HG03280 (cell line): ENCODE data around the gene KLHL25.
A peak's percentile ranks its signal among the peaks of the same experiment; 100 is the strongest.
"Not testable (repeated sequence)": the region's sequence is repeated elsewhere in the genome, so short reads cannot be mapped to it uniquely, and the experiment has no call there.

Experiments
- ATAC-seq: cut with Tn5 transposase; IDR thresholded peaks from one replicate; pipeline ENCODE4 v1.9.1; 2021; ENCODE audit warnings: mild to moderate bottlenecking, moderate library complexity; ENCODE audit not compliant: unreplicated experiment

Gene KLHL25, protein sequence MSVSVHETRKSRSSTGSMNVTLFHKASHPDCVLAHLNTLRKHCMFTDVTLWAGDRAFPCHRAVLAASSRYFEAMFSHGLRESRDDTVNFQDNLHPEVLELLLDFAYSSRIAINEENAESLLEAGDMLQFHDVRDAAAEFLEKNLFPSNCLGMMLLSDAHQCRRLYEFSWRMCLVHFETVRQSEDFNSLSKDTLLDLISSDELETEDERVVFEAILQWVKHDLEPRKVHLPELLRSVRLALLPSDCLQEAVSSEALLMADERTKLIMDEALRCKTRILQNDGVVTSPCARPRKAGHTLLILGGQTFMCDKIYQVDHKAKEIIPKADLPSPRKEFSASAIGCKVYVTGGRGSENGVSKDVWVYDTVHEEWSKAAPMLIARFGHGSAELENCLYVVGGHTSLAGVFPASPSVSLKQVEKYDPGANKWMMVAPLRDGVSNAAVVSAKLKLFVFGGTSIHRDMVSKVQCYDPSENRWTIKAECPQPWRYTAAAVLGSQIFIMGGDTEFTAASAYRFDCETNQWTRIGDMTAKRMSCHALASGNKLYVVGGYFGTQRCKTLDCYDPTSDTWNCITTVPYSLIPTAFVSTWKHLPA

DNA sequence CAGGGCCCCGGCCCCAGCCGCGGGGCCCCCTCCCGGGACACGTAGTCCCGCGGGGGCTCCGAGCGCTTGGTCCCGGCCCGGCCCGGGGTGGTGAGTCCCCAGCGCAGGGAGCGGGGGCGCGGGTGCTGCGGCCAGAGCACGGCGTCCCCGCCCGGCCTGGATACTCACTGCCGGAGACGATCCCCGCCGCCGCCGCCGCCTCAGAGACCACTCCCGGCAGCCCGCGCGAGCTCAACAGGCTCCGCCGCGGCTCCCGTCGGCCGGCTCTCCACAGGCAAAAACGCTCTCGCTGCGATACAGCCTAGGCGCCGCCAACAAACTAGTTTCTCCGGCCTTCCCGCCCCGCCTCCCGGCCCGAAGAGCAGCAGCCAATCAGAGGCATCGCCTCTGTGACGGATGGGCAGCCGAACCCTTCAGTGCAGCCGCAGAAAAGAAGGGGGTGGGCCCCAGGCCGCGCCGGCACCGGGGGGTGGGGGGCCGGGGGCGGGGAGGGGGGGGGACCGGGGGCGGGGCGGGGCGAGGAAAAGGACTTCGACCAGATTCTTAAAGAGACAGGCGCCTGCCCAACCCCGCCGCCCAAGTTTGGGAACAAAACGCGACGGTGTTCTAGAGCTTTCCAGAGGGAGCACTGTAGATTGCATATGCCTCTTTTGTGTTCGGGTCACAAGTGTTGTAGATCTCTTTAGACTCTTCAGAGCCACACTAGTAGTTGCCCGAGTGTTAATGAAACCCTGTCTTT is at the start of gene KLHL25:
KLHL25 (minus strand) TSS at position 328 of the 739 bp plus-strand sequence. CDS start 25,115 bp downstream, outside the sequence.
- ATAC-seq = peak; percentile 98

DNA sequence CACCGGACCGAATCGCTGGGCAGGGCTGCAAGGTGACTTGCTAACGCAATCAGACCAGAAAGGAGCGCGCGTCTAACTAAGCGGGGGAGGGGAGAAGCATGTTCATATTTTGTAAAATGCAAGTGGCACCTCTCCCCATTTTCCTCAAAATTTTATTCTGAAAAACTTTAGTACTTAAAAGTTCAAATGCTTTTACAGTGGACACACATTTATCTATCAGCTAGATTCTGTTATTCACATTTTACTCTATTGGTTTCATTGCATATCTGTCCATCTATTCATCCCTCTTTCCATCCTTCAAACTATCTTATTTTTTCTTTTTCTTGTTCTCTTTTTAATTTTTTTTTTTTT is 46.1 kb upstream of the KLHL25 start:
- no peak for ATAC-seq

DNA sequence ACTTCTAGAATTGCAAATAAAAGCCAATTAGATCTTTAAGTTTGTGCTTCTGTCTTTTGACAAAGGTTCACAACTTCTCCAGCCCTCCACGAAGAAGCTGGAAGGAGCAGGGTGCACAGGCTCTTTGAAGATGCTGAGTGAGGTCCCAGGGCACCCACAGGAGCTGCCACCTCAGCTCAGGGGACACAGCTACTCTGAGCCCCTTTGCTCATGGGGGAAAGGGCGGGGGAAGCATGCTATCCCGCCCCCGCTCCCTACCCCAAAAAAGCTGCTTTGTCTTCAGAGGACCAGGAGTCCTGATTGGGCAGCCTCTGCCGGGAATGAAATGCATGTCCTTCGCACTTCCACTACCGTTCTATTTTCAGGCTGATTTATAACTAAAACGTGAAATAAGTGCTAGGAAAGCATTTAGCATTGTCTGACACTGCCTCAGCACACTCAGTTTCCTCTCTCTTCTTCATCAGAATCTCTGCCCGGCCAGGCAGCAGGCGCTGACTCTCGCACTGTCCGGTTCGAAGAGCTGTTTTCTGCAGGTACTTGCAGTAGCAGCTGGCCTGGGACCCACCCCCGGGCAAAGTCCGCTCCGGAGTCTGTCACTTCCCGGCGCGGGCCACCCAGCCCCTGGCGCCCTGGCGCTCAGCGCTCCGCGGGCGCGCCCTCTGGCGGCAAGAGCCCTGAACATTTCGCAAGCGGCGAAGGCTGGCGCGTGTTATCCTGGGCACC is 45.5 kb upstream of the KLHL25 start:
- ATAC-seq = peak; percentile 96

DNA sequence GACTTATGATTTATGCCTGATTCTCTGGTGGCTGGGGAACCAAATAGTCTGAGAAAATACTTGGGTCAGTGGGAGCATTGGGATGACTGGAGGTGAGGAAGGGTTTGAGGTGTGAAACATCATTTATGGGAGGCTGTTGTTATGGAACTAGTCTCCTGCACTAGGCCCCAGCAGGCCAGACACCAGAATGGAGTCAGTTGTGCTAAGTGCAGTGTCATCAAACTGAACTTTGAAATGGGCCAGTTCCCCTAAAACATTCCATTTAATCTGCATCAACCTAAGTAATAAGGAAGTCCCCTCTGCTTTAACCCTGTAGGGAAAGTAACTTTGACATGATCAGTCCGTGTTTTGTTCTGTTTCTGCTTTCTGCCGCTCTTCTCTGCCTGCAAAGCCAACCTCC is 44.9 kb upstream of the KLHL25 start:
- ATAC-seq = no peak

DNA sequence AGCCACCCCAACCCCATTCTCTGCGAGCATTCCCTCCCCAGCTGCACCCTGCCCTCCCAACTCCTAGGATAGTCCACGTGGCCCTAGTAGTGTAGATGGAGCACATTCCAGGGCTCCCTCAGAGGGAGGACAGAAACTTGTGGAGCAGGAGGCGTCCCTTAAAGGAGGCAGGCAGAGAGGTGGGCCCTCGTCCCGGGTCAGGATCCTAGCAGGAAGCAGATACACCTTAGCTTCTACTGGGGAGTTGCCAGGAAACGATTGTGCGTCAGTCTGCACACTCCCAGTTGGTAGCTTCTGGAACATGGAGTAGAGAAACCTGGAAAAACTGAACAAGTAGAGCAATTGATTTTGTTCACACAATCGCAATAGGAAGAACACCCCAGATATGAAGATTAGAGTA is 43.9 kb upstream of the KLHL25 start:
- no peak for ATAC-seq

DNA sequence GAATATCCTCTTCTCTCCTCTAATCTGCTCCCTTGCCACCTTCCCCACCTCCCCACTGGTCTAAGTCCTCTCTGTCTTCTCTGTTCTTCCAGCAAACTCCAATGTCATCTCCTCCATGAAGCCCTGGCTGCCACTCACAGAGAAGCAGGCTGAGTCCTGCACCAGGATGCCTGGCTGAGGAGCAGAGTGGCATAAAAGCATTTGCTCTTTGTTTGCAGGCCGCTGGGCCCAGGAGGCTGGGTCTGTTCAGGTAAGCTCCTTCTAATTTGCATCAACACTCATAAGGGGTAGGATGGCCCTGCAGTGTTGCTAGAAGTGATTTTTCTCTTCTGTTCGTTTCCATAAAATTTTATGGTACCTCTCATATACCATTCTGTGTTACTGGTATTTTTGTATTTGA is 43.2 kb upstream of the KLHL25 start:
- ATAC-seq = no peak

DNA sequence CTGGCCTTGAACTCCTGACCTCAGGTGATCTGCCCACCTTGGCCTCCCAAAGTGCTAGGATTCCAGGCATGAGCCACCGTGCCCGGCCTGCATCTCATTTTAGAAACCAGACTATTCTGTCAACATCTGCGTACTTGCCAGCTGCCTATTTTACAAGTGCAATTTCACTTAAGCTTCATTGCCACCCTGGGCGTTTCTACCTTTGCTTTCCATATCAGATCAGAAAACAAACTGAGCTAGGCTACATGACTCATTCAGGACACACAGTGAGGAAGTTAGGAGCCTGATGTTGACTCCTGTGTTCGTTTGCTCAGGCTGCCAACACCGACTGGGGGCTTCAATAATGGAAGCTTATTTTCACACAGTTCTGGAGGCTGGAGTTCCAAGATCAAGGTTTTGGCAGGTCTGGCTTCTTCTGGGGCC is 42.3 kb upstream of the KLHL25 start:
- ATAC-seq = no peak

DNA sequence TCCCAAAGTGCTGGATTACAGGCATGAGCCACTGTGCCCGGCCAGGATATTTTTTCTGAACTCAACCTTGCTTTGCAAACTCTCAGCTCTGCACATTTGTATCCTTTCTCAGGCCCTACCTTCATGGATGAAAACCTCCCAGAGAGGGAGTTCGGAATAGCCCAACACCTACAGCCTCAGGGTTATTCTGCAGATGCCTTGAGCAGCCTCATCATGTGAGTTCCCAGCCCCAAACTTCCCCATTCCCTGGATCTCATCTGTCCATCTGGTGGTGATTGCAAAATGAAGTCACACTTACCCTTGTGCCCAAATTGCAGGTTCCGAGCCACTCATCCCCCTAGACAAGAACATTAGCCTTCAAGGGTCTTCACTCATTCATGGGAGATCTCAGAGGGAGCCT is 39.9 kb upstream of the KLHL25 start:
- ATAC-seq = no peak

DNA sequence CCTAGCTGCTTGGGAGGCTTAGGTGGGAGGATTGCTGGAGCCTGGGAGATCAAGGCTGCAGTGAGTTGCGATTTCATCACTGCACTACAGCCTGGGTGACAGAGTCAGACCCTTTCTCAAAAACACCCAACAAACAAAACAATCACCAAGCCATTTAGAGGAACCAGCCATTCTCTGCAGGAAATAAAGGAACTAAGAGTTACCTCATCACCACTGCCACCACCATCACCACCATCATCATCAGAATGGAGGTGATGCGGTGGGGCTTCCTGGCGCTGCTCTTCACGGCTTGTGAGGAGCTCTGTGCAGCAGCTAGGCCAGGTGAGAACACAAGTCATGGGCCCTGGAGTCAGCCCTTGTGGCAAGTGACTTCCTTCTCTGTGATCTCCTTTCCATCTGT is 37.7 kb upstream of the KLHL25 start:
- ATAC-seq = no peak

DNA sequence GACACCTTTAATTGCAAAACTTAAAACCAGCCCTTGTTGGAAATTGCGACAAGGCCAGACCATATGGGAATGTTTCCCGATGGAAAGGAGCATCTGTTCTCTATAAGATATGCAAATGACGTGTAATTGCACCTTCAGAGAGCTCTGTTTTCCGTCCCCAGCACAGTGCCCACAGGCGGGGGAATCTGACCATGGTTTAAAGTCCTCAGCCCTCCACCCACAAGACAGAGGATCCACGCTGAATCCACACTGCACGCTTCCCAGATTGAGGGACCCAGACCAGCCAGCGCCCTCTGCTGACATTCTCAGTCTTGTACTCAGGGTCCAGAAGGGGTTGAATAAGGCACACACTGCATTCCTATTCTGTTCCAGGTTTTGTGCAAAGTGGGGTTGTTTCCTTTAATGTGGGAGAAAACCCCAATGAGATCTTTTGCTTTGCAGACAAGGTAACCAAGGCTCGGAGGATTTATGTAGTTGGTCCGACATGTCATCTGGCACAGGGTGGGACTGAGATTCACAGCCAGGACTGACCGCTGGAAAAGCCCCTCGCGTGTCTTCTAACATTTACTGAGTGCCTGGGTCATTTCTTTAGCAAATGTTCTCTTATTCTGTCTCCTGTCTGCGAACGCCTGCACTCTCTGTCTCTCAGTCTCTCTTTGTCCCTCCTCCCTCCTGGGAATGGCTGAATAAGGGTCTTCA is 36.8 kb upstream of the KLHL25 start:
- ATAC-seq = no peak

DNA sequence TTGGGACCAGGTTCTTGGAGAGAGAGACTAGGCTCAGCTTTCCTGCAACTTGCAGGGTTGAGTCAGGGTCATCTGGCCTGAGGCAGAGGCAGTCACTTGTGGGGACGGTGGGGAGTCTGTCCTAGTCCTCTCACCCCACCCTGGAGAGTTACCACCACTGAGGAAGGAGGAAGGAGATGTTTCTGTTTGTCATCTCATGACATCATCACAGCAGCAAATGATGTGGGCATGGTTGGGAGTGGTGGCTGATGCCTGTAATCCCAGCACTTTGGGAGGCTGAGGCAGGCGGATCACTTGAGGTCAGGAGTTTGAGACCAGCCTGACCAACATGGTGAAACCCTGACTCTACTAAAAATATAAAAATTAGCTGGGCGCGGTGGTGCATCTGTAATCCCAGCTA is 35.0 kb upstream of the KLHL25 start:
- not testable (repeated sequence) for ATAC-seq

DNA sequence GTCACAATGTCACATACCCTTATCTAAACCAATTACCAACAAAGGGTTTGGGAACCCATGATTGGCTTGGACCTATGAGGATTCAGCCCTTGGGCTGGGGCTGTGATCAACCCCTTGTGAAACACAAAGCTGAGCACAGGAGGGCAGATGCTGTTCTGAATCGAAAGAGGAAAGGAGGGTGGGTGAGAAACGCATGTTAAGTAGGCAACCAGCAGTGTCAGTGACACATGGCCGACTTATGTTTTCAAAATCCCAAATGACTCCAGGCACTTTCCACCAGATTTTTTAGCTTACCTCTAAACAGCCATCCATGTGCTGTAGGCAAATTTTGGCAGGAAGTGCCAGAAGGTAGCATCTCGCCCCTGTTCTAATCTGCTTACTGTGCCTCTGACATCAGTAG is 34.1 kb upstream of the KLHL25 start:
- peak; percentile 53 for ATAC-seq

DNA sequence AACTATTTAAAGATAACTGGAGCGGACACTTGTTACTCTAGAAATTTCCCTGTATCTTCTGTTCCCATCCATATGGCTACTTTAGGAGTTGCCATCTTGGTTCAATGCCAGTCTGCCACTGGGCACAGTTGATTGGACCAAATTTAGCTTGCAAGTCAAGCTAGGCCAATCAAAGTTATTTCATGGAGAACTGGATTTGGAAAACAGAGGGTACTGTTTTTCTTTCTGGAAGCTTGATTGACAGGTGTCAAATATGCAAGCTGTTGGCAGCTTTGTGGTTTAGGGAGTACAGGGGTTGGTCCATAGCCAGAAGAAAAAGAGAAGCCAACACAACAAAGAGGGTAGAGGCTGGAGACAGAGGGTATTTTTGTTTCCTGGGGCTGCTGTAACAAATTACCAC is 33.4 kb upstream of the KLHL25 start:
- ATAC-seq = no peak

DNA sequence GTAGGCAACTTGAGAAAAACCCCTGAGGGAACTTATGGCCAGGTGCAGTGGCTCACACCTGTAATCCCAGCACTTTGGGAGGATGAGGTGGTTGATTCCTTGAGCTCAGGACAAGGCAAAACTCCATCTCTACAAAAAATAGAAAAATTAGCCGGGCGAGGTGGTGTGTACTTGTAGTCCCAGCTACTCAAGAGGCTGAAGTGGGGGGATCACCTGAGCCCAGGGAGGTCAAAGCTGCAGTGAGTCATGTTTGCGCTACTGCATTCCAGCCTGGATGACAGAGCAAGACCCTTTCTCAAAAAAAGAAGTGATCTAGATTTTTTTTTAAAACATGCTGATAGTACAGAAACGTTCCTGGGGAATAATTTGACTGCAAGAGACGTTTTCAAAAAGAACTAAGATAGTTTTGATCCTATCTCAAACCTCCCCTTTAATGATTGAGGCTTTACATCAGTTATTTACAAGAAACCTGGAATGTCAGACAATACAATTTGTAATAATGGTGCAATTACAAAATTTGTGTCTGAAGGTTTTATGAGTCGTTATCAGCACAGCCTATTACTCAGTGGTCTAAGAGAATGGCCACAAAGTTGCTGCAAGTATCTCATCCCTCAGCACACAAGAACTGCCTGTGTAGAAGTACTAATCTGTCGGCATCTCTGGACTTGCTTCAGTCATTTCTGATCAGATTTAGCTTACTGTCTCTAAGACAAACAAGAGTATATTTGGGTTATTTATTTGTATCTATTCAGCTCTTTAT is 32.2 kb upstream of the KLHL25 start:
- ATAC-seq = no peak

DNA sequence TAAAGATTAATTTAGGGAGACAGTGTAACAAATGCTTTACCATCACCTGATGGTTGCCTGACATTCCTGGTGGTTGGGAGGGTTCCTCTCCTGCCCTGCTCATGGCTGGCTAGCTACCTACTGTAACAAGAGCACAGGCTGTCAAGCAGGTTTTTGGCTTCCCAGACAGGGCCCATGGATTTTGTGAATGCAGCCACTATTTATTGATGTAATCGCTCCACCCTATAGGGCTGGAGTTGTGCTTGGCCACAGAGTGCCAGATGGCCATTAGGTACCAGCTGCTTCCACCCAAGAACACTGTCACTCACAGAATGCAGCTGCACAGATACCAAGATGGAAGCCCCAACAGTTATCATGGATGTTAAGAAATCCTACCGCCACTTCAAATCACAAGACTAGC is 31.0 kb upstream of the KLHL25 start:
- no peak for ATAC-seq

DNA sequence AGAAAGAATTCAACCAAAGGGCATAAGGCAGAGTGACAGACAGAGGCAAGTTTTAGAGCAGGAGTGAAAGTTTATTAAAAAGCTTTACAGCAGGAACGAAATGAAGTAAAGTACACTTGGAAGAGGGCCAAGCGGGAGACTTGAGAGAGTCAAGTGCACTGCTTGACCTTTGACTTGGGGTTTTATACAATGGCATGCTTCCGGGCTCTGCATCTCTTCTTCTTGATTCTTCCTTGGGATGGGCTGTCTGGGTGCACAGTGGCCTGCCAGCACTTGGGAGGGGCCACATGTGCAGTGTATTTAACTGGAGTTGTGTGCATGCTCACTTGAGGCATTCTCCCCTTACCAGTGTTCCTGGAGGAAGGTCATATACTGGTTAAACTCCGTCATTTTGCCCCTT is 30.4 kb upstream of the KLHL25 start:
- ATAC-seq = no peak

DNA sequence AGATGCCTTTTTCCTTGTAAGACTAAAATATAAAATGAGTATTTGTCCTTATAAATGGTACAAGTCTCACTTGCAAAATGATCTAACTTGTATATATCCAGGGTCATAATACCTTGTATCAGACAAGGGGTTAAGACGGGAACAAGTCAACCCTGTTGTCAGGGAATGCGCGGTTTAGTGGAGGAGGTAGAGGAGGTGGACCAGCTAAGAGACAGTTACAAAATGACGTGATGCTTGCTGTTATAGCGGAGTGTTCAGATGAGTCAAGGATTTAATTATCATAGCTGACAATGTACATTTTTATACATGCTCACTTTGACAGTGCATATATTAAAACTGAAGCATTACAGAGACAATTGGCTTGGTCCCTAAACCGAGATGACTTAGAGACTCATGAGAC is 26.8 kb upstream of the KLHL25 start:
- ATAC-seq = no peak

DNA sequence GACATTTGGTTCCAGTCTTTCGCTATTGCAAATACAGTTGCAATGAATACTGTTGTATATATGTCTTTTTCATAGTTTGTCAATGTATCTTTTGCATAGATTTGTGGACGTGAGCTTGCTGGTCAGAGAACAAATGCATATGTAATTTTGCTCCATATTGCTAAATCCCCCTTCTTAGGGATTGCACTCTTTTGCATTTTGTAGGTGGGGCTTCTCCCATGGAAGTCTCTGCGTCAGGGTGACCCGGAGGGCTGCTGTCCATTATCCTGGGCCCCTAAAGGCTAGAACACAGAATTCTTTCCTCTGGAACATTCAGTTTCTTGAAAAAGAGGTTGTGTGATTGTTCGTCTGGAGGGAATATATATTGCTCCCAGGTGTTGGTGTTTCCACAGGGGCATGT is 25.2 kb upstream of the KLHL25 start:
- ATAC-seq = no peak

DNA sequence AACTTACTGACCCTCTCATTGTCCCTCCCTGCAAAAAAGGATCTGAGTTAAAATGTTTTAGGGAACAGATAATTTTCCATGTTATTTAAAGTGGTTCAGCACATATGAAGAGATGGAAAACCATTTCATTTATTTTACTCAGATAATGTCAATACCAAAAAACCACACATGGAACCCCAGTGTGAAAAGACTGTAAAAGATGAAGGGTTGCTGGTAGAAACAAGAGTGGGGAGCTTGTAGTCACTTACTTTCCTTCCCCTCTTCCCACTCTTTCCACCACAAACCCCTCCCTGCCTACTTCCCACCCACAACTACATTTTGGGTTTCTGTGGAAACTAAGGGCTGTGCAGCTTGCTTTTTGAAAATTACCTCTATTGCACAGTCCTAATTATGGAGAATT is 18.5 kb upstream of the KLHL25 start:
- no peak for ATAC-seq

DNA sequence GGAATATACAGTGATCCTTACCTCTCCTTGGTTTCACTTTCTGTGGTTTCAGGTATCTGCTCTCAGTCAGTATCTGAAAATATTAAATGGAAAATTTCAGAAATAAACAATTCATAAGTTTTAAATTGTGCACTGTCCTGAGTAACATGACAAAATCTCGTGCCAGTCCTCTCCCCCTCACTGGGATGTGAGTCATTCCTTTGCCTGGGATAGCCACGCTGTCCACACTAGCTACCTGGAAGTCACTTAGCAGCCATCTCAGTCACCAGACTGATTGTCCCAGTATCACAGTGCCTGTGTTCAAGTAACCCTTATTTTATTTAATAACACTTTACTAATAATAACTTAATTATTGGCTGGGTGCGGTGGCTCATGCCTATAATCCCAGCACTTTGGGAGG is 15.3 kb upstream of the KLHL25 start:
- ATAC-seq = no peak
